Stomach (tissue), 9 donors: ENCODE data around the gene DLG2. TPM values are rescaled to one million over a fixed set of nuclear protein-coding genes. Genes with fewer than 3 reads are reported as not detected.

ENCODE experiments used
- DNase-seq, 2 donors: peaks; one replicate each; pipeline versions ENCODE4 v3.0.0 to v3.0.0-alpha.2; 2013 to 2019
- H3K27ac ChIP-seq, 5 donors: fragments of 200-600 bp in 4 of 5; sonication (generic) in 4 of 5; one replicate each; pipeline ENCODE4 v1.5.1; 2013 to 2019; ENCODE audit warnings: mild to moderate bottlenecking in 1 of 5, moderate library complexity in 1 of 5
- H3K27me3 ChIP-seq, 3 donors: fragments of 200-600 bp; sonication (generic); one replicate each; pipeline ENCODE4 v1.5.1; 2017 to 2019; ENCODE audit warnings: mixed run types in 1 of 3
- H3K36me3 ChIP-seq, 4 donors: fragments of 200-600 bp; sonication (generic); 1 replicate in 3 of 4; 2 replicates in 1 of 4; pipeline ENCODE4 v1.5.1; 2016 to 2019
- H3K4me1 ChIP-seq, 4 donors: fragments of 200-600 bp; sonication (generic); one replicate each; pipeline ENCODE4 v1.5.1; 2016 to 2019
- H3K4me3 ChIP-seq, 4 donors: fragments of 200-600 bp; sonication (generic) in 3 of 4; one replicate each; pipeline ENCODE4 v1.5.1; 2016 to 2019; ENCODE audit warnings: mild to moderate bottlenecking in 1 of 4
- H3K9me3 ChIP-seq, 4 donors: fragments of 200-600 bp; sonication (generic); one replicate each; pipeline ENCODE4 v1.5.1; 2016 to 2019
- CTCF ChIP-seq, 7 experiments: fragments of 450-650 bp in 4 of 7; fragments of 200-600 bp in 3 of 7; sonication (generic) in 3 of 7; IDR thresholded peaks; one replicate each; pipeline ENCODE4 v1.5.1; 2016 to 2019; ENCODE audit warnings: antibody characterized with exemption in 7 of 7, control low read depth in 2 of 7, mild to moderate bottlenecking in 1 of 7
- EP300 ChIP-seq: sonication (generic); formaldehyde crosslinking; IDR thresholded peaks from one replicate; pipeline ENCODE4 v1.6.1; 2017; ENCODE audit warnings: antibody characterized with exemption
- POLR2A ChIP-seq, 4 donors: fragments of 450-650 bp; IDR thresholded peaks; one replicate each; pipeline ENCODE4 v1.6.1; 2016; ENCODE audit warnings: antibody characterized with exemption in 4 of 4, control low read depth in 2 of 4, mild to moderate bottlenecking in 1 of 4, moderate library complexity in 1 of 4
- POLR2AphosphoS5 ChIP-seq, 3 donors: sonication (generic); formaldehyde crosslinking; IDR thresholded peaks; one replicate each; pipeline ENCODE4 v1.6.1; 2016; ENCODE audit warnings: antibody characterized with exemption in 3 of 3
- WGBS, 5 donors: extraction: QIAGEN DNeasy Blood & Tissue Kit in 3 of 5; methylation state at CpG; one replicate each; pipeline versions ENCODE4 v1.1.5 to v1.1.7; 2013 to 2018; 5-methylcytosine and 5-hydroxymethylcytosine counted together
- intact Hi-C: fragments of 100-400 bp; cut with DNase I; formaldehyde crosslinking; loops from one replicate; pipeline ENCODE4 v1.15.1; 2023; ENCODE audit warnings: low total_unique reads
- polyA plus RNA-seq, 3 donors: library from polyadenylated mRNA; stranded (reverse); fragments of 200-250 nt; gene quantifications; one replicate each; pipeline ENCODE4 v1.2.3, GENCODE V29; 2013
- total RNA-seq, 5 donors: library from RNA; depleted of rRNA; stranded (reverse); fragments of >200 nt; gene quantifications; one replicate each; pipeline versions ENCODE4 v1.1.0 to v1.2.3, GENCODE V29; 2014 to 2016
- donor health status: healthy with polysubstance abuse.
- donor health status: Bipolar disorder and iron deficiency.
- donor health status: healthy.

The DLG2 gene
- total and polyA plus RNA-seq, 8 donors, result 1.3 to 19.1 (median 3.5) TPM

DNA sequence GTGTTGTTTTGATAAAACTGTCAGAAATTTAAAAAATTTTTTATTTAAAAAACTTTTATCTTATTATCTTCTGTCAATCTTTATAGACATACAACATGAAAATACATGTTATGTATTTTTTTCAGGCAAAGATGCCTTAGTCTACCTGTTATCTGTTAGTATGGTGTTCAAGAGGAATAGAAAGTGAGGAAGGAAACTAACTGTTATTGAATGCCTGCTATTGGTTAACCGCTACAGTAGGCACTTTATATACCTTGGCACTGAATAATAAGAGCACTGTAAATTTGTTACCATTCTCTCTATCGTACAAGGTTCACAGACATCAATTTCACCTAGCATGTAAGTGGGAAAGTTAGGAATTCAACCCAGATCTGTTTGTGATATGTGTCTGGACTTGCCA is 2068.9 kb downstream of the DLG2 start:
- Histone ChIP-seq H3K9me3 (no peaks in the 10 kb centered on the region), H3K4me3 (no peak overlapping the region), H3K4me1 (no peaks in the 10 kb centered on the region), H3K27me3 (no peaks in the 10 kb centered on the region), H3K27ac (no peak overlapping the region), H3K36me3 (no peaks in the 10 kb centered on the region)
- 85 to 96% (median 93%) methylated on average over 2 of the region's 2 CpGs for WGBS, 5 donors
- intact Hi-C loops, result no loop called here
- no peak for TF ChIP-seq POLR2A (IDR thresholded peaks at IDR 0.05)
- no peak for TF ChIP-seq EP300
- no peak for TF ChIP-seq CTCF (IDR thresholded peaks at IDR 0.05)
- no peak for TF ChIP-seq POLR2AphosphoS5 (IDR thresholded peaks at IDR 0.05)
- DNase-seq, result no peak

- no peaks in the 10 kb centered on the region for H3K4me1 ChIP-seq
- H3K27me3 ChIP-seq, result no peaks in the 10 kb centered on the region
- H3K27ac ChIP-seq, result no peak overlapping the region
- no peak overlapping the region for H3K4me3 ChIP-seq
- 83 to 92% (median 88%) methylated on average over 2 of the region's 2 CpGs for WGBS, 5 donors
- H3K9me3 ChIP-seq, result no peaks in the 10 kb centered on the region
- no peaks in the 10 kb centered on the region for H3K36me3 ChIP-seq
- DNase-seq, result no peak
- TF ChIP-seq EP300, result no peak
- TF ChIP-seq POLR2AphosphoS5 (IDR thresholded peaks at IDR 0.05), result no peak
- no peak for TF ChIP-seq POLR2A (IDR thresholded peaks at IDR 0.05)
- TF ChIP-seq CTCF (IDR thresholded peaks at IDR 0.05), result no peak
- intact Hi-C loops, result no loop called here
These were observed 2069.5 kb downstream of the DLG2 start for GRCh38 chr11:83557653-83558052.

GRCh38 chr11:83554876-83555275 is 2072.3 kb downstream of the DLG2 start:
- Histone ChIP-seq H3K27ac (no peak overlapping the region), H3K4me3 (no peak overlapping the region), H3K27me3 (no peaks in the 10 kb centered on the region), H3K36me3 (no peaks in the 10 kb centered on the region), H3K4me1 (no peaks in the 10 kb centered on the region), H3K9me3 (no peaks in the 10 kb centered on the region)
- intact Hi-C loops, result no loop called here
- TF ChIP-seq POLR2A (IDR thresholded peaks at IDR 0.05) (no peak), POLR2AphosphoS5 (IDR thresholded peaks at IDR 0.05) (no peak), CTCF (IDR thresholded peaks at IDR 0.05) (no peak), EP300 (no peak)
- DNase-seq, result peak in 1 of 2 donors; percentile 50

- DNase-seq, result no peak
- no peak overlapping the region for H3K4me3 ChIP-seq
- WGBS, 5 donors, result 64 to 76% (median 67%) methylated on average over 5 of the region's 5 CpGs
- H3K27me3 ChIP-seq, result no peaks in the 10 kb centered on the region
- H3K4me1 ChIP-seq, result no peaks in the 10 kb centered on the region
- H3K9me3 ChIP-seq, result no peaks in the 10 kb centered on the region
- H3K36me3 ChIP-seq, result no peaks in the 10 kb centered on the region
- no peak overlapping the region for H3K27ac ChIP-seq
- TF ChIP-seq POLR2A (IDR thresholded peaks at IDR 0.05) (no peak), CTCF (IDR thresholded peaks at IDR 0.05) (no peak), EP300 (no peak), POLR2AphosphoS5 (IDR thresholded peaks at IDR 0.05) (no peak)
- intact Hi-C loops, result no loop called here
These were observed 2077.0 kb downstream of the DLG2 start for GRCh38 chr11:83549984-83550667.
